OCI-M2 (cell line): ENCODE results near the gene OR51V1.
"Not testable (repeated sequence)": the region's sequence is repeated elsewhere in the genome, so short reads cannot be mapped to it uniquely, and the experiment has no call there.

Experiments used
- DNase-seq: peaks from one replicate; lab custom pipeline; 2025; ENCODE audit not compliant: unreplicated experiment; lab: John Stamatoyannopoulos, UW

The OR51V1 gene

DNA sequence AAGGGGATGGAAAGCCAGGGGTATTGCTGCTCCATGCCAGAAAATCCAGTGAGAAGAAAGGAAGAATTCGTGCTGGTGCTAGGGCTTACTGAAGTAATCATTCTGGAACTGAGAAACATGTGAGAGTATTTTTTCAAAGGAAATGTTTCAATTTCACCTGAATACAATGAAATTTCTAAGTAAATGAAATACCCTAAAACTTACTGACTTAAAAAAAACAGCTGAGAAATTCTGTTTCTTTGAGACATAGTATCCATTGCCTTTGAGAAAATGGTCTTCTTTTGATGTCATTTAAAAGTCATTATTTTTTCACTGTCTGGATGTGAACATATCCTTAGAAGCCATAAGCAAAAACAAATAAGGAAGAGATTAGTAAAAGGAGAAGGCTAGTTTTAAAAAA, at the start of gene OR51V1:
Gene OR51V1, minus strand, starts transcription at position 101 of the 400 bp plus-strand sequence. Its CDS starts 0 bp downstream, at position 101.
- no peak for DNase-seq

GRCh38 chr11:5249807-5250396, 49.4 kb upstream of the OR51V1 start, which contains the start of gene HBG1:
HBG1 (minus strand) TSS chr11:5249857; CDS start chr11:5249804, 53 bp downstream.
- not testable (repeated sequence) for DNase-seq

DNA sequence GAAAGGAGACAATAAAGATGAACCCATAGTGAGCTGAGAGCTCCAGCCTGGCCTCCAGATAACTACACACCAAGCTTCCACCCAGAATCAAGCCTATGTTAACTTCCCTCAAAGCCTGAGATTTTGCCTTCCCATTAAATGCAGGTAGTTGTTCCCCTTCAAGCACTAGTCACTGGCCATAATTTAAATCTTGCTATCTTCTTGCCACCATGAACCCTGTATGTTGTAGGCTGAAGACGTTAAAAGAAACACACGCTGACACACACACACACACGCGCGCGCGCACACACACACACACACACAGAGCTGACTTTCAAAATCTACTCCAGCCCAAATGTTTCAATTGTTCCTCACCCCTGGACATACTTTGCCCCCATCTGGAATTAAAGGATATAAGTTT, 48.0 kb upstream of the OR51V1 start:
- not testable (repeated sequence) for DNase-seq

DNA sequence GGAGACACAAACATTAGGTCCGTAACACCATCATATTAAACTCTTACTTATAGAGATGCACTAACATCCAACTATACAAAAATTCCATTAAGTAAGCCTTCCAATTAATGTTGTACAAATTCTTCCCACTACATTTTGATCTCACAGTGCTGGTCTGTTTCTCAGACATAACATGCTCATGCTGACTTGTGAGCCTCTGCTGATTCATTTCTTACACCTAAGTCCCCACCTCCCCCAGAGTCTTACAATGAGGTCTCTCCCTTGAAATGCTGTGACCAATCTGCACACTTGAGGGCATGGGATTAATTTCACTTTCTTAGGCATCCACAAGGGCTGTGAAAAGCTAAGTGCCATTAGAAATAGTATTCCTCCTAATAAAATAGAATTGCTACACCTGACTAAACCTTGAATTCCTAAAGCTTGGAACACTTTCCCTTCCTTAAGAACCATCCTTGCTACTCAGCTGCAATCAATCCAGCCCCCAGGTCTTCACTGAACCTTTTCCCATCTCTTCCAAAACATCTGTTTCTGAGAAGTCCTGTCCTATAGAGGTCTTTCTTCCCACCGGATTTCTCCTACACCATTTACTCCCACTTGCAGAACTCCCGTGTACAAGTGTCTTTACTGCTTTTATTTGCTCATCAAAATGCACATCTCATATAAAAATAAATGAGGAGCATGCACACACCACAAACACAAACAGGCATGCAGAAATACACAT, 47.1 kb upstream of the OR51V1 start:
- no peak for DNase-seq

- no peak for DNase-seq
Observed at GRCh38 chr11:5246772-5247471, 46.4 kb upstream of the OR51V1 start.

- DNase-seq, result no peak
Observed at GRCh38 chr11:5245155-5245554, 44.7 kb upstream of the OR51V1 start.

- DNase-seq, result no peak
Observed at GRCh38 chr11:5243816-5244180, 43.3 kb upstream of the OR51V1 start.

DNA sequence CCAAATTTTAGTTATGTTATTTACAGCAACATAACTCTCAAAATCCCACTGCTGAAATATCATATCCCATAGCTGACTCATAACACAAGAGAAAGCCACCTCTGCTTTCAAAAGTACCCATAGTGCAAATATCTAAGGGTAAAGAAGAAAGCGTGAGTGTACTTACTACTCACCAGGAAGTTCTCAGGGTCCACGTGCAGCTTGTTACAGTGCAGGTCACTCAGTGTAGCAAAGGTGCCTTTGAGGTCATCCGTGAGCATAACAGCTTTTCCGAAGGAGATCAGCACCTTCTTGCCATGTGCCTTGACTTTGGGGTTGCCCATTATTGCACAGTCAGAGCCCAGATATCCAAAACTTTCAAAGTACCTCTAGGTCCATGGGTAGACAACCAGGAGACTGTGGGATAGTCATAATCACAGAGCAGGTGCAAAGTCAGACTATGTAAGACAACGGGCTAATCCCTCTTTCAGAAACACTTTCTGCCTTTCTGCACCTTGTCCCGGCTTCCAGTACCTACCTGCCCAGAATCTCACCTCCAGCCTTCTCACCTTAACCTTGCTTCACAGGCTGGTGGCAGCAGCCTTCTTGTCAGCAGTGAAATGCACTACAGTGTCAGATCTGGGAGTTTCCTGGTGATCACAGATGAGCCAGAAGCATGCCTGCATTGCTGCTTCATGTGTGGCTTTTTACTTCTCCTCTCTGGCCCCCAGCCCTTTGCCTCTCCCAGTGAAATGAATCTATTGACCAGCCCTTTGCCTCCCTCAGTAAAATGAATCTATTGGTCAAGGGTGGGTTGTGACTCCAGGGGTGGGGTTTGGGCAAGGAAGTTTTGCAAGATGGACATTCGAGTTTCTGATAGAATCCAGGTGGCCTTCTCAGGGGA, 42.7 kb upstream of the OR51V1 start:
- DNase-seq, result no peak

DNA sequence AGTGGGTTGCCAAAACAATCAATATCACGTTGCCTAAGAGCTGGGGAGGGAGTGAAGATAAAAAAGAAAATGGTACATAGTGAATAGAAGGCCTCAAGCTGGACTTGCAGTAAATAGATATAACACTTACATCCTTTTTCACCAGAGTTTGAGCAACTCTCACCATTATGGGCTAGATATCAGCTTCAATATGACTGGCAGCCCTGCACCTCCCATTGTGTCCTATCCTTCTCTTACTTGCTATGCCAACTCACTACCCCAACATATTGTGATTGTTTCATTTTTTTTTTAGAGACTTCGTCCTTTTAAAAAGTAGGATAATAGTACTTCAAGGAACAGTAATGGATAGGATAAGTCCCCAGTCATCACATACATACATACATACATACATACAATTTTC, 41.7 kb upstream of the OR51V1 start:
- DNase-seq, result no peak

DNA sequence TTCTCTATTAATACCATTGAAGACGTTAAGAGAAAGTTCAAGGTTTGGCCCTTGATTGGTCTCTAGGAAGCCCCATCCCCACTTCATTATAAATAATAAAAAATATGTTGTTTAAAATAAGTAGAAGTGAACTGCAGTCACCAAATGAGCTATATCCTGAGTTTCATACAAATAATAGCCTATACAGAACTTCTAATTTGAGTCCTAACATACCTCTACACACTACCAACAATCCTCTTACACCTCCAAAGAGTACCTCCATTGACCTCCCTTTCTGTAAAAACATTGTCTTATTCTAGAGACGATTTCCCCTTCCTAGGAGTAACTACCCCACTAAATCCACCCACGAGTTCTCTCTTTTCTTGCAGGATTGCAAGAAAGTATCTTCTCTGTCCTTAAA, 41.0 kb upstream of the OR51V1 start:
- DNase-seq, result no peak

GRCh38 chr11:5240458-5240857, 40.0 kb upstream of the OR51V1 start:
- DNase-seq, result no peak

DNA sequence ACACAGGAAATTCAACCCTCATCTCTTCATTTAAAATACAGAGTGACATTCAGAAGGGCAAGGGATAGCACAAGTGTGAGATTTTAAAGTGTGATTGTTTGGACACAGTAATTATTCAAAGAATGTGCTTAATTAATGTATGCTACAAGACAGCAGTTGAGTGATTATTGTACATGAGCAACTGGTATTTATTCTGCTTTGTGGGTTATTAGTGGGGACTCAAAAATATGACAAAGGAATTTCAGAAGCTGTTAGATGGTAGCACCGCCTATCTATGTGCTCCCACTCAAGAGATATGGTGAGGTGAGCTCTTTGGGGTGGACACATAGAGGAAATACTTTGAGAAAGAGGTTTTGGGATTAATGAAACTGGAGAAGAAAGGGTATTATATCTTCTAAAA, 39.6 kb upstream of the OR51V1 start:
- no peak for DNase-seq

GRCh38 chr11:5239046-5239445, 38.6 kb upstream of the OR51V1 start:
- no peak for DNase-seq

DNA sequence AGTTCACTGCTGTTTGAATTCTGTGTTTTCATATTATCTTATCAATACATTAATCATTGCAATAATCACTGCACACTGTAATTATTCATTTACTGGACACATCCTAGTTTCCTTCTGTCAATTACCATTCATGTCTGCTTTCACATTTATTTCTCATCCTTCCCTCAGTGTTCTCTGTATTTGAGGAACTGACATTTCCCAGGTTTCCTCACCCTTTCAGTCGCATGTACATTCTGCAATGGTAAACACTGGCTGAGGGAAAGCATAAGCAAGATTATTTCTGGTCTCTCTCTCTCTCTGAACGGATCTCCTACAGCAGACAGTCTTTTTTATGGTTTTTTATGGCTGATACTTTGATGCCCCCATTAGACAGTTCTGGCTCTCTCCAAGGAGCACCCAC, 38.0 kb upstream of the OR51V1 start:
- no peak for DNase-seq

- DNase-seq, result no peak
Observed at GRCh38 chr11:5237420-5237819, 36.9 kb upstream of the OR51V1 start.

- DNase-seq, result no peak
Observed at GRCh38 chr11:5235364-5236095, 35.0 kb upstream of the OR51V1 start.

DNA sequence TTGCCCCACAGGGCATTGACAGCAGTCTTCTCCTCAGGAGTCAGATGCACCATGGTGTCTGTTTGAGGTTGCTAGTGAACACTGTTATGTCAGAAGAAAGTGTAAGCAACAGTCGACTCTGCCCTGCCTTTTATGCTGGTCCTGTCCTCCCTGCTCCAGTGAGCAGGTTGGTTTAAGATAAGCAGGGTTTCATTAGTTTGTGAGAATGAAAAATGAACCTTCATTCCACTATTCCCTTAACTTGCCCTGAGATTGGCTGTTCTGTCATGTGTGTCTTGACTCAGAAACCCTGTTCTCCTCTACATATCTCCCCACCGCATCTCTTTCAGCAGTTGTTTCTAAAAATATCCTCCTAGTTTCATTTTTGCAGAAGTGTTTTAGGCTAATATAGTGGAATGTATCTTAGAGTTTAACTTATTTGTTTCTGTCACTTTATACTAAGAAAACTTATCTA, 33.9 kb upstream of the OR51V1 start, which contains the start of gene HBD:
Gene HBD, minus strand, starts transcription at position 103 of the 454 bp plus-strand sequence. Its CDS starts 50 bp downstream, at position 53.
- no peak for DNase-seq

DNA sequence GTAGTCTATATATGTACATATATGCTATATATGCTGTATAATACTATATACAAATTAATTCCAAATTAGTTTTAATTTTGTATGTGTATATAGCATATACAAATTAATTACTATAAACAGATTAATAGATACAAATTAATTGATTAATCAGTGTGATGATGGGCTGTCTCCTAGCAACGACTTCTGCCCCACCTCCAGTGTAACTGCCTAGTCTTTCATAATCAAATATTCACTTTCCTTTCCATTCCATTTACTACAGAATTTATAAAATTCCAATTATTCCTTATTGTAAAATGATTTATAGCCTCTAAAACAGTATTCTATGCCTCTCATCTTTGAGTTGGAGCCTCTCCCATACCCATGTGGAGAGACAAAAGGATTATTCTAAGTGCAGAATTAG, 32.8 kb upstream of the OR51V1 start:
- DNase-seq, result no peak

GRCh38 chr11:5232821-5233220, 32.3 kb upstream of the OR51V1 start:
- DNase-seq, result no peak

GRCh38 chr11:5232176-5232575, 31.7 kb upstream of the OR51V1 start:
- DNase-seq, result no peak
